Right lobe of liver (tissue), 4 donors: ENCODE results near the gene COL10A1.

Source experiments
- POLR2A ChIP-seq: fragments of 450-650 bp; IDR thresholded peaks from one replicate; pipeline ENCODE4 v1.6.1; 2017; ENCODE audit warnings: antibody characterized with exemption, mild to moderate bottlenecking
- TF ChIP-seq, protein P1 (sequence below), 4 donors: fragments of 200-600 bp in 3 of 4; fragments of 450-650 bp in 1 of 4; IDR thresholded peaks; one replicate each; pipeline versions ENCODE4 v1.5.1 to v1.8.0; 2016 to 2022; ENCODE audit warnings: antibody characterized with exemption in 4 of 4, mild to moderate bottlenecking in 2 of 4
- donor health status: DM: no; HTN: no; CAD: no.
- donor health status: DM: no; HTN: no; CAD: no.
- donor health status: DM: no; HTN: yes; CAD: no.

DNA sequence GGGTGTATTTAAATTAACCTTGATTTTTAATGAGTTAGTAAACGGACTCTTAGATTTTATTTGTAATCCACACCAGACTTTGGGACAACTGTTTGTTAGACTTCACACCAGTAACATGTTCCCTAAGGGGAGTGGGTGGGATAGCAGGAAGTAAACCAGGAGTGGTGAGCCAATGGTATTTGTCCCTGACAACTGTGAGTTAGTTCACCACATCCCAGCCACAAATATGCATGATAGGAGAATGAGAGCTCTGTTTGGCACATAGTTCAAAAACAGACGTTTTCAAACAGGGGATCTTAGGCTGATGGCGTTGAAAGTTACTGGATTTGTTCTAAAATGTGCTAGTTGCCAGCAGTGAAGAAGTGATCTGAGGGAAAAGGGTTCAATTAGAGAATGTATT lies 18.7 kb upstream of the COL10A1 start:
- TF ChIP-seq, protein P1, sequence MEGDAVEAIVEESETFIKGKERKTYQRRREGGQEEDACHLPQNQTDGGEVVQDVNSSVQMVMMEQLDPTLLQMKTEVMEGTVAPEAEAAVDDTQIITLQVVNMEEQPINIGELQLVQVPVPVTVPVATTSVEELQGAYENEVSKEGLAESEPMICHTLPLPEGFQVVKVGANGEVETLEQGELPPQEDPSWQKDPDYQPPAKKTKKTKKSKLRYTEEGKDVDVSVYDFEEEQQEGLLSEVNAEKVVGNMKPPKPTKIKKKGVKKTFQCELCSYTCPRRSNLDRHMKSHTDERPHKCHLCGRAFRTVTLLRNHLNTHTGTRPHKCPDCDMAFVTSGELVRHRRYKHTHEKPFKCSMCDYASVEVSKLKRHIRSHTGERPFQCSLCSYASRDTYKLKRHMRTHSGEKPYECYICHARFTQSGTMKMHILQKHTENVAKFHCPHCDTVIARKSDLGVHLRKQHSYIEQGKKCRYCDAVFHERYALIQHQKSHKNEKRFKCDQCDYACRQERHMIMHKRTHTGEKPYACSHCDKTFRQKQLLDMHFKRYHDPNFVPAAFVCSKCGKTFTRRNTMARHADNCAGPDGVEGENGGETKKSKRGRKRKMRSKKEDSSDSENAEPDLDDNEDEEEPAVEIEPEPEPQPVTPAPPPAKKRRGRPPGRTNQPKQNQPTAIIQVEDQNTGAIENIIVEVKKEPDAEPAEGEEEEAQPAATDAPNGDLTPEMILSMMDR (IDR thresholded peaks at IDR 0.05) = no peak
- no peak for TF ChIP-seq POLR2A
